ENCODE measurements around the gene R3HDM4. TPM values are rescaled to one million over a fixed set of nuclear protein-coding genes. Genes with fewer than 3 reads are reported as not detected.

The R3HDM4 gene
- total and polyA plus RNA-seq, 9 of the 15 experiments (the other 6 are each of a cell fraction or from before 2014, with no cell fraction given): 3.2 to 154 (median 59.0) TPM

DNA sequence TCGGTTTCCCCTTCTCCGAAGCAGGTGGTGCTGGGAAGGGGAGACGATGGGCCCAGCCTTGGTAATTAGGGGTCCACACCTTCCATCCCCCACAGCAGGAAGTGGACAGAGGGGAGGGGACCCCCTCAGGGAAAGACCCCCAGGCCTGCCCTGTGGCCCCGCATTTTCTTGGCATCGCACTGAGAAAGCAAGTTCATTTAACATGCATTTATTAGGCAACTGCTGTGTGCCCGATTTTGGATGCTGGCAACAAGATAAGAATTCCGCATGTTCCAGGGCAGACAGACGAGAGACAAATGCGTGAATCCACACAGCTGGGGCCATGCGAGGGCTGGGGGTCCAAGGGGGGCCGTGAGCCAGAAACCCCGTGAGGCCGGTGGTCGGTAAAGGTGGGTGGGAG is 41.3 kb upstream of the R3HDM4 start:
- peaks cover 79% of the 10 kb centered on the region for H3K79me2 ChIP-seq (ENCODE audit: control insufficient read depth, insufficient read depth, low read length)
- no peak overlapping the region for H2AFZ ChIP-seq (ENCODE audit: low read depth, low read length)
- BruUV-seq (replicated peaks): no TSS peak
- FAIRE-seq (no peak), DNase-seq (ENCODE audit: extremely low read depth in 1 of 4, low spot score in 3 of 4) (peak in 1 of 4 experiments; percentile 50), ATAC-seq (peak; percentile 3)
- H3K36me3 ChIP-seq (ENCODE audit: control insufficient read depth, insufficient read depth, low read length): peaks cover 16% of the 10 kb centered on the region; the same call in 1 of the 3 replicates
- no peaks in the 10 kb centered on the region for H3K9me1 ChIP-seq (ENCODE audit: control insufficient read depth, insufficient read depth, low read length)
- POLR2A ChIA-PET: interaction anchor here (1.0 to 1.3 kb wide), 3 partner anchors 8 to 28 kb away, joined by 4 to 8 read pairs (median 5); no protein-coding TSS in a partner anchor
- peaks cover 50 to 88% of the 10 kb centered on the region in 2 experiments for H3K4me1 ChIP-seq (replicated peaks in 1 of 2; ENCODE audit: control insufficient read depth in 2 of 2, insufficient read depth in 2 of 2, low read length in 2 of 2)
- peak overlapping the region; percentile 59 to 76 for H3K9ac ChIP-seq (ENCODE audit: insufficient read depth in 1 of 2, low read depth in 2 of 2, low read length in 2 of 2)
- intact Hi-C loops (cut with micrococcal nuclease): loop anchor here (2.0 kb wide), 1 partner anchor 29 kb away; no protein-coding TSS in a partner anchor
- H4K20me1 ChIP-seq (replicated peaks; ENCODE audit: control insufficient read depth, insufficient read depth, low read length): no peaks in the 10 kb centered on the region
- peak overlapping the region; percentile 96 for H3K27ac ChIP-seq (ENCODE audit: extremely low read depth, low read depth, low read length)
- CTCF ChIA-PET (ENCODE audit: low intra/inter-chr PET ratio): no interaction called here
- H3K4me2 ChIP-seq (ENCODE audit: insufficient read depth, low read length): peak overlapping the region; percentile 64
- WGBS (ENCODE audit: insufficient coverage, low coverage, missing lambda C conversion rate): 30% methylated on average over 12 of the region's 14 CpGs
- in situ Hi-C loops (cut with MboI): no loop called here
- no peaks in the 10 kb centered on the region for H3K9me3 ChIP-seq (replicated peaks; ENCODE audit: control insufficient read depth, insufficient read depth, low read depth, low read length)
- no peaks in the 10 kb centered on the region for H3K27me3 ChIP-seq (ENCODE audit: control insufficient read depth in 2 of 2, insufficient read depth in 2 of 2, low read length in 2 of 2)
- peak overlapping the region; percentile 7; the same call in 1 of the 2 replicates for H3K4me3 ChIP-seq
- TF ChIP-seq HIVEP1 (CRISPR knock-in tag; IDR thresholded peaks at IDR 0.05): no peak
- TF ChIP-seq GATAD2A (IDR thresholded peaks at IDR 0.05): no peak
- TF ChIP-seq MEF2A (IDR thresholded peaks at IDR 0.05; ENCODE audit: control insufficient read depth, low read depth, low read length): no peak
- no peak for TF ChIP-seq ZNF785 (CRISPR knock-in tag; IDR thresholded peaks at IDR 0.05)
- no peak for TF ChIP-seq ZNF668 (CRISPR knock-in tag; IDR thresholded peaks at IDR 0.05)
- TF ChIP-seq MAFK (IDR thresholded peaks at IDR 0.05; ENCODE audit: low read length): no peak
- TF ChIP-seq PCBP1 (IDR thresholded peaks at IDR 0.05; ENCODE audit: low read depth, low read length, poor library complexity, severe bottlenecking): no peak
- no peak for TF ChIP-seq ZNF507 (tag; conservative IDR thresholded peaks at IDR 0.05)
- TF ChIP-seq, protein P1, sequence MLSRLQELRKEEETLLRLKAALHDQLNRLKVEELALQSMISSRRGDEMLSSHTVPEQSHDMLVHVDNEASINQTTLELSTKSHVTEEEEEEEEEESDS (CRISPR knock-in tag; IDR thresholded peaks at IDR 0.05): no peak
- no peak for TF ChIP-seq MCM5 (IDR thresholded peaks at IDR 0.05; ENCODE audit: low read depth)
- TF ChIP-seq, protein P2, sequence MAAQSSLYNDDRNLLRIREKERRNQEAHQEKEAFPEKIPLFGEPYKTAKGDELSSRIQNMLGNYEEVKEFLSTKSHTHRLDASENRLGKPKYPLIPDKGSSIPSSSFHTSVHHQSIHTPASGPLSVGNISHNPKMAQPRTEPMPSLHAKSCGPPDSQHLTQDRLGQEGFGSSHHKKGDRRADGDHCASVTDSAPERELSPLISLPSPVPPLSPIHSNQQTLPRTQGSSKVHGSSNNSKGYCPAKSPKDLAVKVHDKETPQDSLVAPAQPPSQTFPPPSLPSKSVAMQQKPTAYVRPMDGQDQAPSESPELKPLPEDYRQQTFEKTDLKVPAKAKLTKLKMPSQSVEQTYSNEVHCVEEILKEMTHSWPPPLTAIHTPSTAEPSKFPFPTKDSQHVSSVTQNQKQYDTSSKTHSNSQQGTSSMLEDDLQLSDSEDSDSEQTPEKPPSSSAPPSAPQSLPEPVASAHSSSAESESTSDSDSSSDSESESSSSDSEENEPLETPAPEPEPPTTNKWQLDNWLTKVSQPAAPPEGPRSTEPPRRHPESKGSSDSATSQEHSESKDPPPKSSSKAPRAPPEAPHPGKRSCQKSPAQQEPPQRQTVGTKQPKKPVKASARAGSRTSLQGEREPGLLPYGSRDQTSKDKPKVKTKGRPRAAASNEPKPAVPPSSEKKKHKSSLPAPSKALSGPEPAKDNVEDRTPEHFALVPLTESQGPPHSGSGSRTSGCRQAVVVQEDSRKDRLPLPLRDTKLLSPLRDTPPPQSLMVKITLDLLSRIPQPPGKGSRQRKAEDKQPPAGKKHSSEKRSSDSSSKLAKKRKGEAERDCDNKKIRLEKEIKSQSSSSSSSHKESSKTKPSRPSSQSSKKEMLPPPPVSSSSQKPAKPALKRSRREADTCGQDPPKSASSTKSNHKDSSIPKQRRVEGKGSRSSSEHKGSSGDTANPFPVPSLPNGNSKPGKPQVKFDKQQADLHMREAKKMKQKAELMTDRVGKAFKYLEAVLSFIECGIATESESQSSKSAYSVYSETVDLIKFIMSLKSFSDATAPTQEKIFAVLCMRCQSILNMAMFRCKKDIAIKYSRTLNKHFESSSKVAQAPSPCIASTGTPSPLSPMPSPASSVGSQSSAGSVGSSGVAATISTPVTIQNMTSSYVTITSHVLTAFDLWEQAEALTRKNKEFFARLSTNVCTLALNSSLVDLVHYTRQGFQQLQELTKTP (IDR thresholded peaks at IDR 0.05; ENCODE audit: low read depth in 1 of 2, partially characterized antibody in 2 of 2): no peak
- no peak for TF ChIP-seq SRSF9 (IDR thresholded peaks at IDR 0.05; ENCODE audit: borderline replicate concordance, low read depth, low read length)
- no peak for TF ChIP-seq HEY1 (CRISPR knock-in tag; IDR thresholded peaks at IDR 0.05; ENCODE audit: borderline replicate concordance)
- TF ChIP-seq, protein P3, sequence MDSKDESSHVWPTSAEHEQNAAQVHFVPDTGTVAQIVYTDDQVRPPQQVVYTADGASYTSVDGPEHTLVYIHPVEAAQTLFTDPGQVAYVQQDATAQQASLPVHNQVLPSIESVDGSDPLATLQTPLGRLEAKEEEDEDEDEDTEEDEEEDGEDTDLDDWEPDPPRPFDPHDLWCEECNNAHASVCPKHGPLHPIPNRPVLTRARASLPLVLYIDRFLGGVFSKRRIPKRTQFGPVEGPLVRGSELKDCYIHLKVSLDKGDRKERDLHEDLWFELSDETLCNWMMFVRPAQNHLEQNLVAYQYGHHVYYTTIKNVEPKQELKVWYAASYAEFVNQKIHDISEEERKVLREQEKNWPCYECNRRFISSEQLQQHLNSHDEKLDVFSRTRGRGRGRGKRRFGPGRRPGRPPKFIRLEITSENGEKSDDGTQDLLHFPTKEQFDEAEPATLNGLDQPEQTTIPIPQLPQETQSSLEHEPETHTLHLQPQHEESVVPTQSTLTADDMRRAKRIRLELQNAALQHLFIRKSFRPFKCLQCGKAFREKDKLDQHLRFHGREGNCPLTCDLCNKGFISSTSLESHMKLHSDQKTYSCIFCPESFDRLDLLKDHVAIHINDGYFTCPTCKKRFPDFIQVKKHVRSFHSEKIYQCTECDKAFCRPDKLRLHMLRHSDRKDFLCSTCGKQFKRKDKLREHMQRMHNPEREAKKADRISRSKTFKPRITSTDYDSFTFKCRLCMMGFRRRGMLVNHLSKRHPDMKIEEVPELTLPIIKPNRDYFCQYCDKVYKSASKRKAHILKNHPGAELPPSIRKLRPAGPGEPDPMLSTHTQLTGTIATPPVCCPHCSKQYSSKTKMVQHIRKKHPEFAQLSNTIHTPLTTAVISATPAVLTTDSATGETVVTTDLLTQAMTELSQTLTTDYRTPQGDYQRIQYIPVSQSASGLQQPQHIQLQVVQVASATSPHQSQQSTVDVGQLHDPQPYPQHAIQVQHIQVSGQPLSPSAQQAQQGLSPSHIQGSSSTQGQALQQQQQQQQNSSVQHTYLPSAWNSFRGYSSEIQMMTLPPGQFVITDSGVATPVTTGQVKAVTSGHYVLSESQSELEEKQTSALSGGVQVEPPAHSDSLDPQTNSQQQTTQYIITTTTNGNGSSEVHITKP (IDR thresholded peaks at IDR 0.05; ENCODE audit: partially characterized antibody): no peak

Data from K562 (cell line).